Hematopoietic multipotent progenitor cell (in vitro differentiated cells): ENCODE data around the gene CTNNA1. TPM values are rescaled to one million over a fixed set of nuclear protein-coding genes. Genes with fewer than 3 reads are reported as not detected.
A peak's percentile ranks its signal among the peaks of the same experiment; 100 is the strongest.

Source experiments
- DNase-seq, 3 donors: peaks; one replicate each; pipeline ENCODE4 v3.0.0-alpha.2; 2011 to 2015; ENCODE audit warnings: low read depth in 2 of 3, low spot score in 2 of 3
- total RNA-seq: library from RNA; depleted of rRNA; stranded (reverse); fragments of >200 nt; gene quantifications from one replicate; pipeline ENCODE4 v1.2.3, GENCODE V29; 2012

CTNNA1 gene
- total RNA-seq, 1 donor = 141 TPM

DNA sequence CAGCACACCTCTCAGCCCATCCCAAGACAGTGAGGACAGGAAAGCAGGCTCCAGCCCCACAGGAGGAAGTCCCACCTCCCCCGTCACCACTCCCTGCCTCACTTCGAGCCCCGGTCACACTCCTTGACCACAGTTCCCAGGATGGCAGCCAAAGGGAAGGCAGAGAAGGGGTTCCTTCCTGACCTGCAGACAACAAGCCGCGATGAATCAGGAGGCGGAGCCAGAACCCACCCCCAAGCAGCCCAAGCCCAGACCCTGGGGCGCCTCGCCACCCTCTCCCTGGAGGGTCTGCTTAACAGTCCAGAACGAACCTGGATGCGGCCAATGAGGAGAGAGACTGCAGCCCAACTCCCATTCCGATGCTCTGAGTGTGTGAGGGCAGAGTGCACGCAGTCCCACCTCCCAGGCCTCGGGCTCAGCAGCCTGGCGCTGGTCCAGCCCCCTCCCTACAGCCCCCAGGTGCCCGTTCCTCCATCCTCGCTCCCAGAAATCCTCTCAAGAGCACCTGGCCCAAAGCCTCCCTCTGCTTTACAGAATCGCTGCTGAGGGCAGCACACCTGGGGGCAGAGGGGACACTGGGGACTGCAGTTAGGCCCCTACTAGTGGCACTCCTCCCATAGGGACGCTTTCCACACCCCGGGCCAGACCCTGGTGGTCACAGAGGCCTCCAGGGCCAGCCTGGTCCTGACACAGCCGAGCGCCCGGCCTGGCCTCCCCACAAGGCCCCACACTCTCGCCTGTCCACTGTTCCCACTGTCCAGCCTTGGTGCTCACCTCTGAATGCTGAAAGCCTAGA lies 191.5 kb downstream of the CTNNA1 start:
- DNase-seq = no peak

- DNase-seq = no peak
Observed at GRCh38 chr5:138945421-138946240, 192.4 kb downstream of the CTNNA1 start.

GRCh38 chr5:138946241-138946623 lies 193.0 kb downstream of the CTNNA1 start:
- DNase-seq = no peak

GRCh38 chr5:138946831-138947560 lies 193.8 kb downstream of the CTNNA1 start:
- DNase-seq = no peak

GRCh38 chr5:138947780-138948179 lies 194.6 kb downstream of the CTNNA1 start:
- no peak for DNase-seq

- no peak for DNase-seq
Observed at GRCh38 chr5:138948471-138949222, 195.4 kb downstream of the CTNNA1 start.

- DNase-seq = no peak
Observed at GRCh38 chr5:138949223-138949574, 196.0 kb downstream of the CTNNA1 start.

DNA sequence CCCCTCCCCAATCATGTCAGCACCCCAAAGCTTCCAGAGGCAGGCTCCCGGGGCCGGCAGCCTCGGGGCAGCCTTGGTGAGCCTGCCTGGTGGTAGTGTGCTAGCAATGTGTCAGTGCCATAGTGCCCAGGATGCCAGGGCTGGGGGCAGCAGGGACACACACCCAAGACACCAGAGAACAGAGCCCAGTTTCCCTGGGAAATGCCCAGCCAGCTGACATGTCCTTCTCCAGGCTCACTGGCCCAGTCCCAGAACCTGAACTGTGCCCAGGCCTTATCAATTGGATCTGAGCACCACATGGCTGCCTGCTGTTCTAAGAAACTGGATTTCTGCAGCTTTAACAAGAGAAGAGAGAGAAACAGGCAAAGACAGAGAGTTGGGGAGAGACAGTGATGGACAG lies 196.8 kb downstream of the CTNNA1 start:
- no peak for DNase-seq

DNA sequence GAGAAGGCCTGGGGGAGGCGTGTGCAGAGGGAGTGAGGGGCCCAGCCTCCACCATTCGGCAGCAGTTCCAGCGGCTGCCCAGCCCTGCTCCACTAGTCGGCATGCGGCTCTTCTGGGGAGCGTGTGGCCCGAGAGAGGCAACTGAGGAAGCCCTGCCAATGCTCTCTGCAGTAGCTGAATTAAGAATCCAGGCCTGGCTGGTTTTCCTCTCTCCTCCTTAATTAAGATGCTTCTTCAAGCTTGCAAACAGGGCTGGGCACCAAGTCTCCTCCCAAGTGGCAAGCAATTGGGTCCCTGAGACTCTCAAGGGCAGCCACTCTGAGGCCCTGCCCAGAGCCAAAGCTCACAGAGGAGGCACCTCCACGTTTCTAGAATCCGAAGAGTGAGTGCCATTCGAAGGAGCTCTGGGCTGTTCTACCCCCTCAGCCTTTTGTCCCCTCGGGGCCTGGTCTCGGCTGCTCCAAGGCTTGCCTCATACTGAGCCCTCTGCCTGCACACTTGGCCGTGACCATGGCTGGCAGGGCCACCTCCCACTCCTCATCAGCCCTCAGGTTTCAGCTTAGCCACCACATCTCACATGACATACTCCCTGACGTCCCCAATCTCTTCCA lies 197.3 kb downstream of the CTNNA1 start:
- no peak for DNase-seq

DNA sequence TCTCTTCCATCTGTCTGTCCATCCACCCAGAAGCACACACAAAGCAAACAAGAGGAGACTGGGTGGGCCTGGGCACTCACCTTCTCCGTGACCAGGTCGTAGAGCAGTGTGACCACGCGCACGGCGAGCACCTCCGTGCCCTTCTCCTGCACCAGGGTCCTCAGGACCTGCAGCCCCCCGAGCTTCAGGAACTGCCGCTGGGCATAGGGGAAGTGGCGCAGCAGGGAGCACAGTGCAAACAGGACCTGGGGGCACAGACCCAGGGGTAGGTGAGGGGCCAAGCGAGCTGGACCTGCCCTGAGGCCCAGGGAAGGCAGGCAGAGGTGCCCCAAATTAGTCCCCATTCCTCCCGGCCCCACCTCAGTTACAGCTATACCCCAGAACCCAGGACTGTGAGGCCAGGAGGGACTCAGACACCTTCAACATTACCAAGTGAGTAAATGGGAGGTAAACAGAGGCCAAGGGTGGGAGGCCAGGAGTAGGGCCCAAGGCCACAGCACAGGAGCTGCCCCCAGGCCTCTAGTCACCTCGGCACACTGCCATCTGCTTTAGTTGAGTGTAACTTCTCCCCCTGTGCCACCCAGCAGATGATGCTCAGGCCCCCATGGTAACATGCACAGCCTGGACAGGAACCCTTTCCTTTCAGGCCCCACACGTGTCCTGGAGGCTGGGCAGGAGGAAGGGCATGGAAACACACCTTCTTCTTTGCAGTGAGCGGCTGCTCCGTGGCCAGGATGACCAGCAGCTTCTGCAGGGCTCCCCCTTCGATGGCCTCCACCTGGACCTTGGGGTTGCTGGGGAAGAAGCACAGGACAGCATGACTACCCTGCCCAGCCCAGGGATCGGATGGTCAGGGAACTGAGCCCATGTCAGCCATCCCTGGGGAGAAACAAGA lies 198.1 kb downstream of the CTNNA1 start:
- DNase-seq = no peak

- DNase-seq = no peak
Observed at GRCh38 chr5:138951986-138952735, 198.9 kb downstream of the CTNNA1 start.

GRCh38 chr5:138952962-138953361 lies 199.7 kb downstream of the CTNNA1 start:
- peak in 2 of 3 donors; percentile 26 to 41 for DNase-seq

- DNase-seq = peak in 2 of 3 donors; percentile 48 to 66
Observed at GRCh38 chr5:138953387-138954256, 200.4 kb downstream of the CTNNA1 start.

GRCh38 chr5:138954257-138955012 lies 201.2 kb downstream of the CTNNA1 start:
- DNase-seq = no peak

GRCh38 chr5:138955013-138955660 lies 201.9 kb downstream of the CTNNA1 start:
- no peak for DNase-seq

DNA sequence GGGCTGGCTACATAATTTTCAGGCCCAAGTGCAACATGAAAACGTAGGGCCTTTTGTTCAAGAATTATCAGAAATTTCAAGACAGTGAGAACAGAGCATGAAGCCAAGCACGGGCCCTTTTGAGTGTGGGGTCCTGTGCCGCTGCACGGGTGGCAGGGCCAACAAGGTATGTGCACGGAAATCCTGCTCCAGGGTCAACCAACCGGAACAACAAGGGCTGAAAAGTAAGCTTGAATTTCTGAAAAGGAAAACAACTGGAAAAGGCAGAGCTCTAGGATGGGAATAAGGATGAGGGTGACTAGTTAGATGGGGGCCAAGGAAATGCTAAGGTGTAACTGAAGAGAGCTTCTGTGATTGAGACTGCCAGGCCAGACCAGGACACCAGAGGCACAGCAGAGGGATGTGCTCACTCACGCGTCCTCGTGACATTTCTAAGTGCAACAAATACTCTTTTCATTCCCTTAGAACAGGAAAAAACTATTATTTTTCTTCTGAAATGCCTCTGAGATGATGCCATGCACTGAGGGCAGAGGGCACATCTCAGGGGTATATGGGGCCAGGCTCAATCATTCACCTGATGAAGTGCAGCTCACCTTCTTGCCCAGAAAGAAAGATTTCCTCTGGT lies 202.6 kb downstream of the CTNNA1 start:
- no peak for DNase-seq
